GM12878 (cell line): Measurements from ENCODE around the gene ASAP3. TPM values are rescaled to one million over a fixed set of nuclear protein-coding genes. Genes with fewer than 3 reads are reported as not detected.

Experiments used
- ATAC-seq: fragments of 200-7000 bp; cut with Tn5 transposase; 3 replicates; pipeline ENCODE4 v1.9.1; 2020; ENCODE audit warnings: mild to moderate bottlenecking, moderate library complexity
- BruUV-seq: library from RNA; stranded (reverse); fragments of 400-500 nt; replicated peaks from 2 replicates; lab custom pipeline; 2021; lab: Mats Ljungman, UMichigan
- CTCF ChIA-PET: fragments of 300-600 bp; sonication (Branson Sonifier 250); formaldehyde crosslinking; extraction: SDS; loops from one replicate; lab custom pipeline; 2021; ENCODE audit warnings: inconsistent platforms; lab: Yijun Ruan, JAX
- POLR2A ChIA-PET: fragments of 350-600 bp; formaldehyde crosslinking; extraction: SDS; loops from one replicate; lab custom pipeline; 2021; ENCODE audit warnings: inconsistent platforms; lab: Charles Lee
- RAD21 ChIA-PET: fragments of 300-600 bp; sonication (Branson Sonifier 250); formaldehyde crosslinking; loops from one replicate; lab custom pipeline; 2023; ENCODE audit warnings: antibody characterized with exemption; ENCODE audit not compliant: unreplicated experiment; lab: Charles Lee
- SMC1A ChIA-PET: fragments of 300-600 bp; sonication (Branson Sonifier 250); formaldehyde crosslinking; loops from one replicate; lab custom pipeline; 2023; ENCODE audit not compliant: unreplicated experiment, uncharacterized antibody; lab: Charles Lee
- DNase-seq: peaks from one replicate; pipeline ENCODE4 v3.0.0-alpha.2; 2011; ENCODE audit warnings: low read depth, low spot score
- FAIRE-seq: peaks from 3 replicates; lab custom pipeline; 2011; peaks lifted over from hg19 to GRCh38; lab: Jason Lieb, UNC
- H2AFZ ChIP-seq: 2 replicates; pipeline ENCODE4 v1.6.0; 2011; ENCODE audit warnings: low read depth, low read length, control low read depth; ENCODE audit not compliant: control insufficient read depth
- H3K27ac ChIP-seq: 2 replicates; pipeline ENCODE4 v1.5.1; 2011; ENCODE audit warnings: control low read depth; ENCODE audit not compliant: control insufficient read depth, insufficient read depth
- H3K27me3 ChIP-seq, 2 experiments: replicated peaks in 1 of 2; 2 replicates each; pipeline versions ENCODE4 v1.6.0 to v1.6.1; 2011; ENCODE audit warnings: low read length in 1 of 2; ENCODE audit not compliant: control insufficient read depth in 2 of 2, insufficient read depth in 2 of 2
- H3K36me3 ChIP-seq, 2 experiments: 2 replicates each; pipeline ENCODE4 v1.5.1; 2011; ENCODE audit warnings: low read length in 1 of 2; ENCODE audit not compliant: control insufficient read depth in 2 of 2, insufficient read depth in 2 of 2
- H3K4me1 ChIP-seq: 2 replicates; pipeline ENCODE4 v1.6.1; 2011; ENCODE audit warnings: mild to moderate bottlenecking, low read length, moderate library complexity, mixed read lengths; ENCODE audit not compliant: control insufficient read depth, insufficient read depth
- H3K4me2 ChIP-seq: 2 replicates; pipeline ENCODE4 v1.6.0; 2011; ENCODE audit warnings: control low read depth; ENCODE audit not compliant: control insufficient read depth, insufficient read depth
- H3K4me3 ChIP-seq: fragments of 200-600 bp; sonication (generic); 2 replicates; pipeline ENCODE4 v1.5.1; 2016
- H3K79me2 ChIP-seq: 2 replicates; pipeline ENCODE4 v1.6.0; 2011; ENCODE audit warnings: low read length; ENCODE audit not compliant: control insufficient read depth, insufficient read depth
- H3K9ac ChIP-seq: 2 replicates; pipeline ENCODE4 v1.8.0; 2011; ENCODE audit warnings: low read length, control low read depth, mixed read lengths; ENCODE audit not compliant: control insufficient read depth, insufficient read depth
- H3K9me3 ChIP-seq: replicated peaks from 3 replicates; pipeline ENCODE4 v1.5.1; 2011; ENCODE audit warnings: mild to moderate bottlenecking, low read length; ENCODE audit not compliant: control insufficient read depth, insufficient read depth
- H4K20me1 ChIP-seq: 2 replicates; pipeline ENCODE4 v1.6.0; 2011; ENCODE audit not compliant: control insufficient read depth, insufficient read depth
- CEBPB ChIP-seq, 2 experiments: fragments of 150-350 bp in 1 of 2; IDR thresholded peaks; 2 replicates each; pipeline ENCODE4 v1.6.1; 2012 to 2014; ENCODE audit warnings: low read depth in 2 of 2, low read length in 2 of 2, borderline replicate concordance in 1 of 2, inconsistent platforms in 1 of 2
- CHD2 ChIP-seq: IDR thresholded peaks from 2 replicates; pipeline ENCODE4 v1.6.1; 2011; ENCODE audit warnings: low read depth, low read length, improper control_type of control experiment, borderline replicate concordance
- KLF5 ChIP-seq: fragments of 450-650 bp; IDR thresholded peaks from 2 replicates; pipeline ENCODE4 v1.6.1; 2014; ENCODE audit warnings: mild to moderate bottlenecking; ENCODE audit not compliant: partially characterized antibody
- MTA3 ChIP-seq: IDR thresholded peaks from 2 replicates; pipeline ENCODE4 v1.6.1; 2012; ENCODE audit warnings: low read length, inconsistent platforms, borderline replicate concordance
- NBN ChIP-seq: fragments of 450-650 bp; IDR thresholded peaks from 2 replicates; pipeline ENCODE4 v1.6.1; 2016
- NR2C1 ChIP-seq: fragments of 450-650 bp; IDR thresholded peaks from 2 replicates; pipeline ENCODE4 v1.6.1; 2017; ENCODE audit warnings: antibody characterized with exemption, mild to moderate bottlenecking, moderate library complexity
- RELA ChIP-seq: fragments of 450-650 bp; IDR thresholded peaks from 2 replicates; pipeline ENCODE4 v1.8.0; 2014; ENCODE audit warnings: borderline replicate concordance; ENCODE audit not compliant: partially characterized antibody
- SMAD1 ChIP-seq: fragments of 450-650 bp; IDR thresholded peaks from 2 replicates; pipeline ENCODE4 v1.6.1; 2018; ENCODE audit warnings: mild to moderate bottlenecking, low read depth; ENCODE audit not compliant: partially characterized antibody
- TCF12 ChIP-seq: IDR thresholded peaks from 2 replicates; pipeline ENCODE4 v1.6.1; 2011; ENCODE audit warnings: low read depth, mild to moderate bottlenecking, low read length
- ZNF274 ChIP-seq: IDR thresholded peaks from one replicate; pipeline ENCODE4 v1.8.0; 2011; ENCODE audit not compliant: insufficient read length, insufficient read depth
- WGBS: methylation state at CpG from one replicate; pipeline ENCODE4 v1.1.6; 2016; ENCODE audit warnings: low lambda C conversion rate; ENCODE audit not compliant: insufficient replicate concordance, insufficient coverage; ENCODE audit errors: missing lambda C conversion rate; 5-methylcytosine and 5-hydroxymethylcytosine counted together
- in situ Hi-C: fragments of 300-500 bp; cut with MboI; formaldehyde crosslinking; loops from 9 replicates; pipeline ENCODE4 v1.14.3; 2018; ENCODE audit warnings: mixed read lengths
- intact Hi-C: fragments of 100-400 bp; cut with micrococcal nuclease; formaldehyde crosslinking; loops from one replicate; pipeline ENCODE4 v1.14.2; 2022; ENCODE audit not compliant: unreplicated experiment
- polyA plus RNA-seq, 11 experiments: library from polyadenylated mRNA; depleted of rRNA in 4 of 11; unstranded in 6 of 11; stranded (reverse) in 5 of 11; fragments of >200 nt; fragmentation: Nextera tagmentation in 4 of 11; fragmentation: Illumina TruSeq in 1 of 11; extraction: Ambion mirVana in 4 of 11; extraction: Trizol in 1 of 11; gene quantifications; 1 replicate in 1 of 11; 2 replicates in 10 of 11; pipeline versions ENCODE4 v1.2.1 to v1.2.3, GENCODE V29; 2011 to 2016; ENCODE audit warnings: inconsistent platforms in 2 of 11, missing spikeins in 2 of 11, low read depth in 1 of 11
- total RNA-seq, 4 experiments: library from RNA; depleted of rRNA in 3 of 4; stranded (reverse); fragments of >200 nt in 3 of 4; fragmentation: Illumina TruSeq in 1 of 4; extraction: Trizol in 1 of 4; gene quantifications; 2 replicates each; pipeline versions ENCODE4 v1.2.1 to v1.2.3, GENCODE V29; 2013 to 2021
- TF ChIP-seq, protein P1 (sequence below): fragments of 450-650 bp; IDR thresholded peaks from 2 replicates; pipeline ENCODE4 v1.6.1; 2014; ENCODE audit warnings: mild to moderate bottlenecking

ASAP3 gene
- total and polyA plus RNA-seq, 10 of the 15 experiments (the other 5 are each of a cell fraction or from before 2014, with no cell fraction given): 0.04 to 0.92 (median 0.34) TPM; not detected in 1

- TF ChIP-seq, protein P1, sequence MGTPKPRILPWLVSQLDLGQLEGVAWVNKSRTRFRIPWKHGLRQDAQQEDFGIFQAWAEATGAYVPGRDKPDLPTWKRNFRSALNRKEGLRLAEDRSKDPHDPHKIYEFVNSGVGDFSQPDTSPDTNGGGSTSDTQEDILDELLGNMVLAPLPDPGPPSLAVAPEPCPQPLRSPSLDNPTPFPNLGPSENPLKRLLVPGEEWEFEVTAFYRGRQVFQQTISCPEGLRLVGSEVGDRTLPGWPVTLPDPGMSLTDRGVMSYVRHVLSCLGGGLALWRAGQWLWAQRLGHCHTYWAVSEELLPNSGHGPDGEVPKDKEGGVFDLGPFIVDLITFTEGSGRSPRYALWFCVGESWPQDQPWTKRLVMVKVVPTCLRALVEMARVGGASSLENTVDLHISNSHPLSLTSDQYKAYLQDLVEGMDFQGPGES: no peak
These were observed 82.7 kb downstream of the ASAP3 start (continued) for GRCh38 chr1:23401313-23401712.

DNA sequence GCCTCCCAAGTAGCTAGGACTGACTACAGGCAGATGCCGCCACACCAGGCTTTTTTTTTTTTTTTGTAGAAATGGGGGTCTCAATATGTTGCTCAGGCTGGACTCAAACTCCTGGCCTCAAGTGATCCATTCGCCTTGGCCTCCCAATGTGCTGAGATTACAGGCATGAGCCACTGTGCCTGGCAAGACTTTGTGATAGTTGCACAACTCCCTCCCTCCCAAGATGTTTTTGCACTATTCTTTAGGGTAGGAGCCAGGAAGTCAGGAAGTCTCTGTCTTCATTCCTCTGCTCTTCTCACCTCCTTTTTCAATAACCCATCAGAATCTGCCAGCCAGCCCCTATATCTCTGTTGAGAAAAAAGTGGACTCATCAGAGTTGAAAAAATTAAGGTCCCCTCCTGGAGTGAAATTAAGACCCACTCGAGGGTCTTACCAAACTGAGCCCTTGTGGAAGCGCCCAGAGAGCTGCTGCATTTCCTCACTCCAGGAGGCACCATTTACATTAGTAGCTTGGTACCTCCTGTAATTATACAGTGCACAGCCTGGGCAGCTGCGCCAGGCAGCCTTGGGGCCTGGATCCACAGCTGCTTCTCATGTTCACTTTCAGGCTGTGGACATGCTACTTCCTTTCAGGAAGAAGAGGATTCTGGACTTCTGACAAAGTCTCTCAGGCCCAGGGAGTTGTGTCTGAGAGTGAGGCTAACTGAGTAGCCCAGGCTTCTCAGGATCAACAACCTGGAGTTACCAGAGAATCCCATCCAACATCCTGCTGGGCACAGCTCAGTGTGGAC is 83.5 kb downstream of the ASAP3 start:
- FAIRE-seq (no peak), DNase-seq (no peak), ATAC-seq (no peak)
- ChIA-PET POLR2A (no interaction called here), SMC1A (interaction anchor here (0.7 kb wide), 1 partner anchor 61 kb away, joined by 3 read pairs; no protein-coding TSS in a partner anchor), CTCF (no interaction called here), RAD21 (no interaction called here)
- BruUV-seq: no TSS peak
- Histone ChIP-seq H3K4me3 (no peak overlapping the region), H3K79me2 (no peaks in the 10 kb centered on the region), H3K4me2 (no peak overlapping the region), H2AFZ (no peak overlapping the region), H3K27ac (no peak overlapping the region), H3K9me3 (no peaks in the 10 kb centered on the region), H3K27me3 (no peaks in the 10 kb centered on the region), H3K36me3 (no peaks in the 10 kb centered on the region), H4K20me1 (no peaks in the 10 kb centered on the region), H3K9ac (no peak overlapping the region), H3K4me1 (0 out of 2 replicates have a peak, but pooled peaks cover 5% of the 10 kb centered on the region)
- intact Hi-C loops (loop anchor here (5.0 kb wide), 4 partner anchors 58 to 423 kb away; partner anchors contain the start of genes HNRNPR and HTR1D), in situ Hi-C loops (no loop called here)
- TF ChIP-seq, protein P1: no peak
- no peak for TF ChIP-seq RELA
- no peak for TF ChIP-seq NR2C1
- TF ChIP-seq CHD2: no peak
- no peak for TF ChIP-seq KLF5
- TF ChIP-seq ZNF274: no peak
- no peak for TF ChIP-seq SMAD1
- no peak for TF ChIP-seq NBN
- no peak for TF ChIP-seq MTA3
- no peak for TF ChIP-seq TCF12
- no peak for TF ChIP-seq CEBPB (IDR thresholded peaks at IDR 0.05; ENCODE audit: borderline replicate concordance in 1 of 2, low read depth in 2 of 2, low read length in 2 of 2)
- WGBS: 45% methylated on average over 5 of the region's 5 CpGs
